GM12878 (cell line): ENCODE measurements around the gene HCFC1R1.

Experiments
- EZH2 ChIP-seq: IDR thresholded peaks from 2 replicates; pipeline ENCODE4 v1.6.1; 2012; ENCODE audit warnings: low read depth, mild to moderate bottlenecking, control low read depth, inconsistent platforms, low read length, borderline replicate concordance; ENCODE audit not compliant: control insufficient read depth
- GABPA ChIP-seq: IDR thresholded peaks from 2 replicates; pipeline ENCODE4 v1.6.1; 2014; ENCODE audit warnings: antibody characterized with exemption, low read depth, mild to moderate bottlenecking, inconsistent platforms
- POLR2A ChIP-seq: IDR thresholded peaks from 2 replicates; pipeline ENCODE4 v1.6.1; 2011; ENCODE audit warnings: low read depth, mild to moderate bottlenecking, low read length
- SP1 ChIP-seq: IDR thresholded peaks from one replicate; pipeline ENCODE4 v1.6.1; 2011; ENCODE audit warnings: low read depth, low read length
- STAT1 ChIP-seq: fragments of 450-650 bp; conservative IDR thresholded peaks from 2 replicates; pipeline ENCODE4 v1.6.1; 2014; ENCODE audit warnings: antibody characterized with exemption, mild to moderate bottlenecking
- TCF12 ChIP-seq: IDR thresholded peaks from 2 replicates; pipeline ENCODE4 v1.6.1; 2011; ENCODE audit warnings: low read depth, mild to moderate bottlenecking, low read length
- TF ChIP-seq, protein P1 (sequence below), 3 experiments: IDR thresholded peaks in 2 of 3; conservative IDR thresholded peaks in 1 of 3; 2 replicates each; pipeline ENCODE4 v1.5.1; 2011; ENCODE audit warnings: low read depth in 3 of 3, low read length in 3 of 3, mild to moderate bottlenecking in 3 of 3, control low read depth in 2 of 3, moderate library complexity in 2 of 3, inconsistent platforms in 1 of 3, mixed read lengths in 1 of 3; ENCODE audit not compliant: control insufficient read depth in 2 of 3, insufficient read depth in 1 of 3; ENCODE audit errors: extremely low read depth in 1 of 3
- TF ChIP-seq, protein P2 (sequence below): fragments of 450-650 bp; IDR thresholded peaks from 2 replicates; pipeline ENCODE4 v1.6.1; 2016; ENCODE audit warnings: mild to moderate bottlenecking, moderate library complexity, borderline replicate concordance
- TF ChIP-seq, protein P3 (sequence below): IDR thresholded peaks from 2 replicates; pipeline ENCODE4 v1.6.1; 2011; ENCODE audit warnings: low read depth, low read length, improper control_type of control experiment, borderline replicate concordance

DNA sequence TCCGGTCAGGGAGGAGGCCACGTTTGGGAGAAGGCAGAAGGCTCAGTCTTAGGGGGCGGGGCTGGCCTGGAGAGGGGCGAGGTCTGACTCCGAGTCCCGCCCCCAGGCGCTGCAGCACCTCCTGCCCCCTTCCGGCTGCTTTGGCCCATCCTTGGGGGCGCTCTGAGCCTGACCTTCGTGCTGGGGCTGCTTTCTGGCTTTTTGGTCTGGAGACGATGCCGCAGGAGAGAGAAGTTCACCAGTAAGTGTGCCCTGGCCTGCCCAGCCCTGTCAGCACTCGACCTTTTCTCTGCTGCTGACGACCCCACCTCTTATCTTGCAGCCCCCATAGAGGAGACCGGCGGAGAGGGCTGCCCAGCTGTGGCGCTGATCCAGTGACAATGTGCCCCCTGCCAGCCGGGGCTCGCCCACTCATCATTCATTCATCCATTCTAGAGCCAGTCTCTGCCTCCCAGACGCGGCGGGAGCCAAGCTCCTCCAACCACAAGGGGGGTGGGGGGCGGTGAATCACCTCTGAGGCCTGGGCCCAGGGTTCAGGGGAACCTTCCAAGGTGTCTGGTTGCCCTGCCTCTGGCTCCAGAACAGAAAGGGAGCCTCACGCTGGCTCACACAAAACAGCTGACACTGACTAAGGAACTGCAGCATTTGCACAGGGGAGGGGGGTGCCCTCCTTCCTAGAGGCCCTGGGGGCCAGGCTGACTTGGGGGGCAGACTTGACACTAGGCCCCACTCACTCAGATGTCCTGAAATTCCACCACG is 2.1 kb downstream of the HCFC1R1 start:
- TF ChIP-seq GABPA: no peak
- TF ChIP-seq, protein P1, sequence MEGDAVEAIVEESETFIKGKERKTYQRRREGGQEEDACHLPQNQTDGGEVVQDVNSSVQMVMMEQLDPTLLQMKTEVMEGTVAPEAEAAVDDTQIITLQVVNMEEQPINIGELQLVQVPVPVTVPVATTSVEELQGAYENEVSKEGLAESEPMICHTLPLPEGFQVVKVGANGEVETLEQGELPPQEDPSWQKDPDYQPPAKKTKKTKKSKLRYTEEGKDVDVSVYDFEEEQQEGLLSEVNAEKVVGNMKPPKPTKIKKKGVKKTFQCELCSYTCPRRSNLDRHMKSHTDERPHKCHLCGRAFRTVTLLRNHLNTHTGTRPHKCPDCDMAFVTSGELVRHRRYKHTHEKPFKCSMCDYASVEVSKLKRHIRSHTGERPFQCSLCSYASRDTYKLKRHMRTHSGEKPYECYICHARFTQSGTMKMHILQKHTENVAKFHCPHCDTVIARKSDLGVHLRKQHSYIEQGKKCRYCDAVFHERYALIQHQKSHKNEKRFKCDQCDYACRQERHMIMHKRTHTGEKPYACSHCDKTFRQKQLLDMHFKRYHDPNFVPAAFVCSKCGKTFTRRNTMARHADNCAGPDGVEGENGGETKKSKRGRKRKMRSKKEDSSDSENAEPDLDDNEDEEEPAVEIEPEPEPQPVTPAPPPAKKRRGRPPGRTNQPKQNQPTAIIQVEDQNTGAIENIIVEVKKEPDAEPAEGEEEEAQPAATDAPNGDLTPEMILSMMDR (IDR thresholded peaks at IDR 0.05 in 2 of 3, conservative IDR thresholded peaks at IDR 0.05 in 1 of 3; ENCODE audit: control insufficient read depth in 2 of 3, extremely low read depth in 1 of 3, insufficient read depth in 1 of 3, low read depth in 3 of 3, low read length in 3 of 3): peak; percentile 28 to 49 (median 32); a peak in 5 of 6 replicates
- no peak for TF ChIP-seq POLR2A
- TF ChIP-seq STAT1: no peak
- TF ChIP-seq EZH2: no peak
- TF ChIP-seq, protein P2, sequence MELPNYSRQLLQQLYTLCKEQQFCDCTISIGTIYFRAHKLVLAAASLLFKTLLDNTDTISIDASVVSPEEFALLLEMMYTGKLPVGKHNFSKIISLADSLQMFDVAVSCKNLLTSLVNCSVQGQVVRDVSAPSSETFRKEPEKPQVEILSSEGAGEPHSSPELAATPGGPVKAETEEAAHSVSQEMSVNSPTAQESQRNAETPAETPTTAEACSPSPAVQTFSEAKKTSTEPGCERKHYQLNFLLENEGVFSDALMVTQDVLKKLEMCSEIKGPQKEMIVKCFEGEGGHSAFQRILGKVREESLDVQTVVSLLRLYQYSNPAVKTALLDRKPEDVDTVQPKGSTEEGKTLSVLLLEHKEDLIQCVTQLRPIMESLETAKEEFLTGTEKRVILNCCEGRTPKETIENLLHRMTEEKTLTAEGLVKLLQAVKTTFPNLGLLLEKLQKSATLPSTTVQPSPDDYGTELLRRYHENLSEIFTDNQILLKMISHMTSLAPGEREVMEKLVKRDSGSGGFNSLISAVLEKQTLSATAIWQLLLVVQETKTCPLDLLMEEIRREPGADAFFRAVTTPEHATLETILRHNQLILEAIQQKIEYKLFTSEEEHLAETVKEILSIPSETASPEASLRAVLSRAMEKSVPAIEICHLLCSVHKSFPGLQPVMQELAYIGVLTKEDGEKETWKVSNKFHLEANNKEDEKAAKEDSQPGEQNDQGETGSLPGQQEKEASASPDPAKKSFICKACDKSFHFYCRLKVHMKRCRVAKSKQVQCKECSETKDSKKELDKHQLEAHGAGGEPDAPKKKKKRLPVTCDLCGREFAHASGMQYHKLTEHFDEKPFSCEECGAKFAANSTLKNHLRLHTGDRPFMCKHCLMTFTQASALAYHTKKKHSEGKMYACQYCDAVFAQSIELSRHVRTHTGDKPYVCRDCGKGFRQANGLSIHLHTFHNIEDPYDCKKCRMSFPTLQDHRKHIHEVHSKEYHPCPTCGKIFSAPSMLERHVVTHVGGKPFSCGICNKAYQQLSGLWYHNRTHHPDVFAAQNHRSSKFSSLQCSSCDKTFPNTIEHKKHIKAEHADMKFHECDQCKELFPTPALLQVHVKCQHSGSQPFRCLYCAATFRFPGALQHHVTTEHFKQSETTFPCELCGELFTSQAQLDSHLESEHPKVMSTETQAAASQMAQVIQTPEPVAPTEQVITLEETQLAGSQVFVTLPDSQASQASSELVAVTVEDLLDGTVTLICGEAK: no peak
- no peak for TF ChIP-seq SP1
- TF ChIP-seq, protein P3, sequence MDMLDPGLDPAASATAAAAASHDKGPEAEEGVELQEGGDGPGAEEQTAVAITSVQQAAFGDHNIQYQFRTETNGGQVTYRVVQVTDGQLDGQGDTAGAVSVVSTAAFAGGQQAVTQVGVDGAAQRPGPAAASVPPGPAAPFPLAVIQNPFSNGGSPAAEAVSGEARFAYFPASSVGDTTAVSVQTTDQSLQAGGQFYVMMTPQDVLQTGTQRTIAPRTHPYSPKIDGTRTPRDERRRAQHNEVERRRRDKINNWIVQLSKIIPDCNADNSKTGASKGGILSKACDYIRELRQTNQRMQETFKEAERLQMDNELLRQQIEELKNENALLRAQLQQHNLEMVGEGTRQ: no peak
- no peak for TF ChIP-seq TCF12
